ENCODE results near the gene PLEKHJ1.

Gene PLEKHJ1

GRCh38 chr19:2216361-2217225, 19.5 kb downstream of the PLEKHJ1 start:
- Mint-ChIP-seq H3K27me3 (no peaks in the 10 kb centered on the region), H3K9me3 (no peaks in the 10 kb centered on the region), H3K36me3 (peaks cover 62 to 69% of the 10 kb centered on the region in 2 donors), H3K4me3 (peak overlapping the region in 1 of 2 donors; percentile 13), H3K27ac (peak overlapping the region; percentile 73), H3K4me1 (peaks cover 9 to 45% of the 10 kb centered on the region in 2 donors)
- DNase-seq = no peak
- ATAC-seq (replicated peaks) = no peak

- H3K27ac Mint-ChIP-seq = peak overlapping the region; percentile 85
Measured at GRCh38 chr19:2215281-2215751, 20.8 kb downstream of the PLEKHJ1 start.

GRCh38 chr19:2214251-2214650, 21.9 kb downstream of the PLEKHJ1 start:
- Mint-ChIP-seq H3K27me3 (no peaks in the 10 kb centered on the region), H3K4me3 (no peak overlapping the region), H3K9me3 (no peaks in the 10 kb centered on the region)

More at GRCh38 chr19:2215281-2215751, 20.8 kb downstream of the PLEKHJ1 start:
- Mint-ChIP-seq H3K4me1 (peaks cover 9 to 33% of the 10 kb centered on the region in 2 donors), H3K36me3 (peaks cover 64 to 66% of the 10 kb centered on the region in 2 donors), H3K9me3 (no peaks in the 10 kb centered on the region), H3K4me3 (no peak overlapping the region), H3K27me3 (no peaks in the 10 kb centered on the region)
- ATAC-seq (replicated peaks) (no peak), DNase-seq (no peak)

GRCh38 chr19:2213799-2214198, 22.3 kb downstream of the PLEKHJ1 start:
- H3K4me1 Mint-ChIP-seq = peaks cover 9 to 33% of the 10 kb centered on the region in 2 donors
- no peaks in the 10 kb centered on the region for H3K27me3 Mint-ChIP-seq
- no peaks in the 10 kb centered on the region for H3K9me3 Mint-ChIP-seq
- H3K27ac Mint-ChIP-seq = peak overlapping the region; percentile 14
- DNase-seq = no peak
- peaks cover 63 to 71% of the 10 kb centered on the region in 2 donors for H3K36me3 Mint-ChIP-seq
- ATAC-seq (replicated peaks) = no peak
- no peak overlapping the region for H3K4me3 Mint-ChIP-seq

More at GRCh38 chr19:2214251-2214650, 21.9 kb downstream of the PLEKHJ1 start:
- peaks cover 9 to 33% of the 10 kb centered on the region in 2 donors for H3K4me1 Mint-ChIP-seq
- DNase-seq (no peak), ATAC-seq (replicated peaks) (no peak)
- H3K27ac Mint-ChIP-seq = no peak overlapping the region
- peaks cover 63 to 70% of the 10 kb centered on the region in 2 donors for H3K36me3 Mint-ChIP-seq

- Mint-ChIP-seq H3K27ac (peak overlapping the region; percentile 81), H3K4me1 (peaks cover 9 to 33% of the 10 kb centered on the region in 2 donors), H3K36me3 (peaks cover 63 to 67% of the 10 kb centered on the region in 2 donors), H3K27me3 (no peaks in the 10 kb centered on the region), H3K9me3 (no peaks in the 10 kb centered on the region), H3K4me3 (peak overlapping the region in 1 of 2 donors; percentile 14)
- ATAC-seq (replicated peaks) = no peak
- no peak for DNase-seq
Measured at GRCh38 chr19:2212861-2213711, 23.0 kb downstream of the PLEKHJ1 start.

GRCh38 chr19:2210987-2211740, 25.0 kb downstream of the PLEKHJ1 start:
- no peaks in the 10 kb centered on the region for H3K27me3 Mint-ChIP-seq
- peak overlapping the region; percentile 79 for H3K27ac Mint-ChIP-seq
- H3K4me1 Mint-ChIP-seq = peaks cover 7 to 26% of the 10 kb centered on the region in 2 donors
- no peak overlapping the region for H3K4me3 Mint-ChIP-seq
- H3K9me3 Mint-ChIP-seq = no peaks in the 10 kb centered on the region
- no peak for ATAC-seq (replicated peaks)
- H3K36me3 Mint-ChIP-seq = peaks cover 55 to 62% of the 10 kb centered on the region in 2 donors
- no peak for DNase-seq

GRCh38 chr19:2210206-2210605, 25.9 kb downstream of the PLEKHJ1 start:
- H3K36me3 Mint-ChIP-seq = peaks cover 55 to 61% of the 10 kb centered on the region in 2 donors
- DNase-seq (no peak), ATAC-seq (replicated peaks) (no peak)
- no peak overlapping the region for H3K27ac Mint-ChIP-seq
- H3K4me3 Mint-ChIP-seq = no peak overlapping the region
- no peaks in the 10 kb centered on the region for H3K27me3 Mint-ChIP-seq
- no peaks in the 10 kb centered on the region for H3K9me3 Mint-ChIP-seq
- H3K4me1 Mint-ChIP-seq = peaks cover 7 to 16% of the 10 kb centered on the region in 2 donors

- H3K9me3 Mint-ChIP-seq = no peaks in the 10 kb centered on the region
- no peak for DNase-seq
- no peaks in the 10 kb centered on the region for H3K27me3 Mint-ChIP-seq
- peak overlapping the region; percentile 5 for H3K27ac Mint-ChIP-seq
- H3K4me3 Mint-ChIP-seq = no peak overlapping the region
- H3K36me3 Mint-ChIP-seq = peaks cover 55 to 61% of the 10 kb centered on the region in 2 donors
- peaks cover 5 to 12% of the 10 kb centered on the region in 2 donors for H3K4me1 Mint-ChIP-seq
- no peak for ATAC-seq (replicated peaks)
Measured at GRCh38 chr19:2209408-2209807, 26.7 kb downstream of the PLEKHJ1 start.

- Mint-ChIP-seq H3K27me3 (no peaks in the 10 kb centered on the region), H3K4me3 (no peak overlapping the region), H3K9me3 (no peaks in the 10 kb centered on the region), H3K4me1 (peaks cover 8 to 15% of the 10 kb centered on the region in 2 donors), H3K27ac (no peak overlapping the region), H3K36me3 (peaks cover 58 to 65% of the 10 kb centered on the region in 2 donors)
- ATAC-seq (replicated peaks) = no peak
- DNase-seq = no peak
Measured at GRCh38 chr19:2208975-2209374, 27.2 kb downstream of the PLEKHJ1 start.

GRCh38 chr19:2207991-2208860, 27.9 kb downstream of the PLEKHJ1 start:
- DNase-seq (no peak), ATAC-seq (replicated peaks) (peak; percentile 33 to 54)
- no peak overlapping the region for H3K4me3 Mint-ChIP-seq
- H3K27me3 Mint-ChIP-seq = no peaks in the 10 kb centered on the region
- H3K27ac Mint-ChIP-seq = peak overlapping the region; percentile 81
- H3K9me3 Mint-ChIP-seq = no peaks in the 10 kb centered on the region
- H3K36me3 Mint-ChIP-seq = peaks cover 57 to 65% of the 10 kb centered on the region in 2 donors
- H3K4me1 Mint-ChIP-seq = peaks cover 8 to 11% of the 10 kb centered on the region in 2 donors

GRCh38 chr19:2207008-2207407, 29.1 kb downstream of the PLEKHJ1 start:
- no peak for DNase-seq
- no peaks in the 10 kb centered on the region for H3K9me3 Mint-ChIP-seq
- peak overlapping the region; percentile 63 for H3K27ac Mint-ChIP-seq
- H3K4me3 Mint-ChIP-seq = no peak overlapping the region
- no peaks in the 10 kb centered on the region for H3K27me3 Mint-ChIP-seq
- no peak for ATAC-seq (replicated peaks)
- peaks cover 8 to 10% of the 10 kb centered on the region in 2 donors for H3K4me1 Mint-ChIP-seq
- peaks cover 50 to 65% of the 10 kb centered on the region in 2 donors for H3K36me3 Mint-ChIP-seq

- no peak for ATAC-seq (replicated peaks)
- peaks cover 46 to 57% of the 10 kb centered on the region in 2 donors for H3K36me3 Mint-ChIP-seq
Measured at GRCh38 chr19:2202366-2202765, 33.8 kb downstream of the PLEKHJ1 start.

More at GRCh38 chr19:2202366-2202765, 33.8 kb downstream of the PLEKHJ1 start:
- DNase-seq = no peak
- Mint-ChIP-seq H3K27me3 (no peaks in the 10 kb centered on the region), H3K4me1 (peaks cover 16 to 20% of the 10 kb centered on the region in 2 donors), H3K27ac (no peak overlapping the region), H3K4me3 (no peak overlapping the region), H3K9me3 (no peaks in the 10 kb centered on the region)
